ENCODE measurements around the gene MMRN2.

DNA sequence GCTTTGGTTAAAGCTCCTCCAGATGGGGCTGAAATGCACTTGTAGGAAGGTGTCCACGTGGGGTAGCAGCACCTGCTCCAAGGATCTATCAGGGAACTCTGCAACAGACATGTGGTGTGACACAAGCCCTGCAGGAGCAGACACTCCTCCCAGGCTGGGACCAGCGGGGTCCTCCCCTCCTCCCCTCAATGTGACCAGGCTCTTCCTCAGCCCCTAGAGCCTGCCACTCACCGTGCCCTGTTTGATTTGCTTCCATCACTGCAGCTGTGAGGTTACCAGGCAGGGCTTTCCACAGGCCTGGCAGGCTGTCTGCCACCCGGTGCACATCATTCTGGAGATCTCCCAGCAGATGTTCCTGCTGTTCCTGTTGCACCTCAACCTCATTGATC is 13.4 kb downstream of the MMRN2 start:
- TF ChIP-seq, protein P1, sequence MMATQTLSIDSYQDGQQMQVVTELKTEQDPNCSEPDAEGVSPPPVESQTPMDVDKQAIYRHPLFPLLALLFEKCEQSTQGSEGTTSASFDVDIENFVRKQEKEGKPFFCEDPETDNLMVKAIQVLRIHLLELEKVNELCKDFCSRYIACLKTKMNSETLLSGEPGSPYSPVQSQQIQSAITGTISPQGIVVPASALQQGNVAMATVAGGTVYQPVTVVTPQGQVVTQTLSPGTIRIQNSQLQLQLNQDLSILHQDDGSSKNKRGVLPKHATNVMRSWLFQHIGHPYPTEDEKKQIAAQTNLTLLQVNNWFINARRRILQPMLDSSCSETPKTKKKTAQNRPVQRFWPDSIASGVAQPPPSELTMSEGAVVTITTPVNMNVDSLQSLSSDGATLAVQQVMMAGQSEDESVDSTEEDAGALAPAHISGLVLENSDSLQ (IDR thresholded peaks at IDR 0.05), result no peak
- no peak for TF ChIP-seq L3MBTL2 (conservative IDR thresholded peaks at IDR 0.05)
- no peak for TF ChIP-seq SP1 (IDR thresholded peaks at IDR 0.05)
- TF ChIP-seq ARNT (IDR thresholded peaks at IDR 0.05), result no peak
- no peak for TF ChIP-seq FOXK2 (IDR thresholded peaks at IDR 0.05)
- TF ChIP-seq ZNF384 (IDR thresholded peaks at IDR 0.05), result no peak
